ENCODE data around the gene ATXN7L2. TPM values are rescaled to one million over a fixed set of nuclear protein-coding genes. Genes with fewer than 3 reads are reported as not detected.
"Not testable (repeated sequence)": the region's sequence is repeated elsewhere in the genome, so short reads cannot be mapped to it uniquely, and the experiment has no call there.

Gene ATXN7L2
- total RNA-seq, 1 experiment from 2014 or later = 7.3 TPM

- no peak overlapping the region for H3K4me3 Mint-ChIP-seq (ENCODE audit: unreplicated experiment)
- H3K27ac Mint-ChIP-seq (ENCODE audit: low read depth, unreplicated experiment) = no peak overlapping the region
- no peak for TF ChIP-seq CTCF (IDR thresholded peaks at IDR 0.05; ENCODE audit: unreplicated experiment)
- intact Hi-C loops (cut with micrococcal nuclease) = no loop called here
- H3K36me3 Mint-ChIP-seq (ENCODE audit: insufficient read depth, unreplicated experiment) = no peaks in the 10 kb centered on the region
- H3K4me1 Mint-ChIP-seq (ENCODE audit: insufficient read depth, unreplicated experiment) = no peaks in the 10 kb centered on the region
- no peak for DNase-seq (ENCODE audit: unreplicated experiment)
- POLR2A ChIA-PET = no interaction called here
- no TSS peak for BruUV-seq (replicated peaks)
- CTCF ChIA-PET = interaction anchor here (0.6 kb wide), 1 partner anchor 92 kb away, joined by 3 read pairs; no protein-coding TSS in a partner anchor
- peaks cover 12% of the 10 kb centered on the region for H3K27me3 Mint-ChIP-seq (ENCODE audit: insufficient read depth, unreplicated experiment)
- H3K9me3 Mint-ChIP-seq (ENCODE audit: unreplicated experiment) = no peaks in the 10 kb centered on the region
Measured at GRCh38 chr1:109441069-109441468, 42.6 kb upstream of the ATXN7L2 start.

GRCh38 chr1:109443476-109443875 lies 40.2 kb upstream of the ATXN7L2 start:
- no peak for TF ChIP-seq CTCF (IDR thresholded peaks at IDR 0.05; ENCODE audit: unreplicated experiment)
- Mint-ChIP-seq H3K27ac (ENCODE audit: low read depth, unreplicated experiment) (no peak overlapping the region), H3K36me3 (ENCODE audit: insufficient read depth, unreplicated experiment) (no peaks in the 10 kb centered on the region), H3K27me3 (ENCODE audit: insufficient read depth, unreplicated experiment) (peaks cover 34% of the 10 kb centered on the region), H3K4me3 (ENCODE audit: unreplicated experiment) (no peak overlapping the region), H3K4me1 (ENCODE audit: insufficient read depth, unreplicated experiment) (no peaks in the 10 kb centered on the region), H3K9me3 (ENCODE audit: unreplicated experiment) (no peaks in the 10 kb centered on the region)
- no peak for DNase-seq (ENCODE audit: unreplicated experiment)
- no TSS peak for BruUV-seq (replicated peaks)
- CTCF ChIA-PET = interaction anchor here (0.6 kb wide), 1 partner anchor 32 kb away, joined by 5 read pairs; no protein-coding TSS in a partner anchor
- intact Hi-C loops (cut with micrococcal nuclease) = no loop called here
- POLR2A ChIA-PET = no interaction called here

- ChIA-PET POLR2A (no interaction called here), CTCF (no interaction called here)
- Mint-ChIP-seq H3K4me3 (ENCODE audit: unreplicated experiment) (no peak overlapping the region), H3K9me3 (ENCODE audit: unreplicated experiment) (no peaks in the 10 kb centered on the region), H3K4me1 (ENCODE audit: insufficient read depth, unreplicated experiment) (no peaks in the 10 kb centered on the region), H3K36me3 (ENCODE audit: insufficient read depth, unreplicated experiment) (no peaks in the 10 kb centered on the region), H3K27ac (ENCODE audit: low read depth, unreplicated experiment) (no peak overlapping the region), H3K27me3 (ENCODE audit: insufficient read depth, unreplicated experiment) (peaks cover 38% of the 10 kb centered on the region)
- intact Hi-C loops (cut with micrococcal nuclease) = no loop called here
- BruUV-seq (replicated peaks) = no TSS peak
- DNase-seq (ENCODE audit: unreplicated experiment) = peak; percentile 3
- no peak for TF ChIP-seq CTCF (IDR thresholded peaks at IDR 0.05; ENCODE audit: unreplicated experiment)
Measured at GRCh38 chr1:109444346-109444745, 39.4 kb upstream of the ATXN7L2 start.

GRCh38 chr1:109445949-109446695 lies 37.6 kb upstream of the ATXN7L2 start:
- peaks cover 56% of the 10 kb centered on the region for H3K27me3 Mint-ChIP-seq (ENCODE audit: insufficient read depth, unreplicated experiment)
- H3K4me1 Mint-ChIP-seq (ENCODE audit: insufficient read depth, unreplicated experiment); CTCF ChIA-PET; BruUV-seq (replicated peaks); DNase-seq (ENCODE audit: unreplicated experiment); POLR2A ChIA-PET; H3K36me3 Mint-ChIP-seq (ENCODE audit: insufficient read depth, unreplicated experiment); H3K4me3 Mint-ChIP-seq (ENCODE audit: unreplicated experiment); H3K27ac Mint-ChIP-seq (ENCODE audit: low read depth, unreplicated experiment); H3K9me3 Mint-ChIP-seq (ENCODE audit: unreplicated experiment); intact Hi-C loops (cut with micrococcal nuclease): not testable (repeated sequence)

Data from MCF 10A (cell line).